Endothelial cell of umbilical vein (primary cell): ENCODE measurements around the gene NOTCH2NLA. TPM values are rescaled to one million over a fixed set of nuclear protein-coding genes. Genes with fewer than 3 reads are reported as not detected.
"Not testable (repeated sequence)": the region's sequence is repeated elsewhere in the genome, so short reads cannot be mapped to it uniquely, and the experiment has no call there.

Source experiments
- BruUV-seq: library from RNA; stranded (reverse); fragments of 400-500 nt; replicated peaks from 2 replicates; lab custom pipeline; 2021; lab: Mats Ljungman, UMichigan
- CTCF ChIA-PET: fragments of 300-600, 350-600 bp; sonication (Branson Sonifier 250); formaldehyde crosslinking; loops from one replicate; lab custom pipeline; 2021; ENCODE audit warnings: antibody characterized with exemption, inconsistent platforms; lab: Charles Lee
- POLR2A ChIA-PET: fragments of 300-600, 350-600 bp; sonication (Branson Sonifier 250); formaldehyde crosslinking; loops from one replicate; lab custom pipeline; 2021; ENCODE audit warnings: antibody characterized with exemption, inconsistent platforms; lab: Charles Lee
- DNase-seq: peaks from one replicate; pipeline ENCODE4 v3.0.0-alpha.2; 2011; ENCODE audit warnings: low read depth, low spot score
- FAIRE-seq: peaks from 2 replicates; lab custom pipeline; 2011; peaks lifted over from hg19 to GRCh38; lab: Jason Lieb, UNC
- H2AFZ ChIP-seq: 2 replicates; pipeline ENCODE4 v1.6.0; 2012; ENCODE audit warnings: low read depth, low read length, control low read depth, inconsistent platforms
- H3K27ac ChIP-seq: 2 replicates; pipeline ENCODE4 v1.5.1; 2011; ENCODE audit warnings: low read depth, mild to moderate bottlenecking, control low read depth, low read length, moderate library complexity; ENCODE audit not compliant: insufficient read depth
- H3K27me3 ChIP-seq, 2 experiments: 2 replicates each; pipeline versions ENCODE4 v1.6.0 to v1.6.1; 2011; ENCODE audit warnings: low read length in 2 of 2, mixed read lengths in 1 of 2; ENCODE audit not compliant: control insufficient read depth in 2 of 2, insufficient read depth in 2 of 2
- H3K36me3 ChIP-seq, 2 experiments: 2 replicates in 1 of 2; 3 replicates in 1 of 2; pipeline ENCODE4 v1.5.1; 2011; ENCODE audit warnings: low read length in 2 of 2, mild to moderate bottlenecking in 1 of 2, moderate library complexity in 1 of 2; ENCODE audit not compliant: control insufficient read depth in 2 of 2, insufficient read depth in 2 of 2; ENCODE audit errors: extremely low read depth in 1 of 2
- H3K4me1 ChIP-seq: 3 replicates; pipeline ENCODE4 v1.5.1; 2011; ENCODE audit warnings: mild to moderate bottlenecking, low read length; ENCODE audit not compliant: control insufficient read depth, insufficient read depth; ENCODE audit errors: extremely low read depth
- H3K4me2 ChIP-seq: 2 replicates; pipeline ENCODE4 v1.6.1; 2011; ENCODE audit warnings: low read length, control low read depth, mixed read lengths; ENCODE audit not compliant: insufficient read depth
- H3K4me3 ChIP-seq, 3 experiments: fragments of 200-600 bp in 1 of 3; sonication (generic), shearing (Covaris generic) in 1 of 3; replicated peaks in 1 of 3; 2 replicates each; pipeline ENCODE4 v1.5.1; 2011 to 2016; ENCODE audit warnings: control low read depth in 3 of 3, low read length in 3 of 3, mild to moderate bottlenecking in 2 of 3, inconsistent platforms in 1 of 3, low read depth in 1 of 3, moderate library complexity in 1 of 3; ENCODE audit not compliant: insufficient read depth in 1 of 3
- H3K79me2 ChIP-seq: 2 replicates; pipeline ENCODE4 v1.6.0; 2012; ENCODE audit warnings: low read length, inconsistent platforms; ENCODE audit not compliant: control insufficient read depth, insufficient read depth
- H3K9ac ChIP-seq: replicated peaks from 2 replicates; pipeline ENCODE3; 2011; ENCODE audit warnings: low read length, control low read depth; ENCODE audit not compliant: insufficient read depth; ENCODE audit errors: extremely low read depth
- H3K9me1 ChIP-seq: replicated peaks from 3 replicates; pipeline ENCODE4 v1.6.0; 2011; ENCODE audit warnings: mild to moderate bottlenecking, low read length; ENCODE audit not compliant: control insufficient read depth, insufficient read depth; ENCODE audit errors: extremely low read depth
- H3K9me3 ChIP-seq: replicated peaks from 2 replicates; pipeline ENCODE4 v1.5.1; 2012; ENCODE audit warnings: low read length, inconsistent platforms; ENCODE audit not compliant: control insufficient read depth, insufficient read depth
- H4K20me1 ChIP-seq: replicated peaks from 2 replicates; pipeline ENCODE3; 2011; ENCODE audit warnings: mild to moderate bottlenecking, low read length; ENCODE audit not compliant: control insufficient read depth, insufficient read depth; ENCODE audit errors: extremely low read depth
- dilution Hi-C: fragments of 300-500 bp; cut with MboI; formaldehyde crosslinking; loops from one replicate; pipeline ENCODE4 v1.15.0; 2019; ENCODE audit warnings: low sequenced_read_pairs; ENCODE audit not compliant: extremely low pct_ligation_motif_present
- intact Hi-C: fragments of 100-400 bp; cut with micrococcal nuclease; formaldehyde crosslinking; loops from one replicate; pipeline ENCODE4 v1.10.0; 2022
- polyA plus RNA-seq, 4 experiments: library from polyadenylated mRNA; depleted of rRNA in 3 of 4; stranded (reverse) in 3 of 4; unstranded in 1 of 4; fragments of >200 nt; gene quantifications; 2 replicates each; pipeline versions ENCODE4 v1.2.1 to v1.2.3, GENCODE V29; 2011 to 2012; ENCODE audit warnings: missing spikeins in 1 of 4
- total RNA-seq: library from RNA; stranded (reverse); gene quantifications from 2 replicates; pipeline ENCODE4 v1.2.3, GENCODE V29; 2021

NOTCH2NLA gene
- total and polyA plus RNA-seq, 2 donors (not counting 3 experiments of a cell fraction or from before 2014, with no cell fraction given) = 7.9 to 22.0 TPM

DNA sequence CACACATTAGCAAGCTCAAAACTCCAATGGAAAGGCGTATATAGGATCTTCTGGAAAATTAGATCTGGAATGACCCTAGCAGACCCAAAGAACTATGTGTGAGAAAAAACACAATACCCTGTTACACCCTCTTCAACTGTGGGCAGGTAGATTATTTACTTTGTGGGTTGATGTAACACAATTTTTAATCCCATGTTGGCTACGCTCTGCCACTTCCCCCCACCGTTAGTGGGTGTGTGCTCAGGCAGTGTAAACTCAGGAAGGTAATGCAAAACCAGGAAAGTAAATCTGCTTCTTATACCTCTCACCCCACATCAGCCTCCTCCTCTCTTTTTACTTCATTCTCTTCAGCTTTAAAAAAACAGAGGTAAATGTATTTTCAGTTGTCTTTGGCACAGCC is 45.3 kb upstream of the NOTCH2NLA start:
- H3K79me2 ChIP-seq, DNase-seq, H3K9me3 ChIP-seq, H3K9me1 ChIP-seq, intact Hi-C loops, BruUV-seq, H3K27me3 ChIP-seq, CTCF ChIA-PET, H3K9ac ChIP-seq, FAIRE-seq, H3K36me3 ChIP-seq, H3K4me2 ChIP-seq, H4K20me1 ChIP-seq, H2AFZ ChIP-seq, dilution Hi-C loops, POLR2A ChIA-PET, H3K4me1 ChIP-seq, H3K27ac ChIP-seq, H3K4me3 ChIP-seq: not testable (repeated sequence)

DNA sequence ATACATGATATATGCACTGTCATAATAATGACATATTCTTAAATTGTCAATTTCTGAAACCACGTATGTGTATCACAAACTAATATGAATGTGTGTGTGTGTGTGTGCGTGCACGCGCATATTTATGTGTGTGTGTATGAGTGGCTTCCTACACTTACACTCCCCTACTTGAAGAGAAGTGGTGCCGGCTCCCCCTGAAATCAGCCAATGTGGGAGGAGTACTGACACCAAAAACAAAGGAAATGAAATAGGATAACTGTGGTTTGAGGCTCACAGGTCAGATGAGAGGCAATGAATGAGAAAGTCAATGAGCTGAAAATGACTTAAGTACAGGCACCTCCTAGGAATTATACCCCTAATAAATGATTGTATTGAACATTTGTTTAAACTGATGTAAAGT is 44.4 kb upstream of the NOTCH2NLA start:
- DNase-seq, H3K4me3 ChIP-seq, H3K9me1 ChIP-seq, H3K9me3 ChIP-seq, BruUV-seq, H3K4me2 ChIP-seq, H3K36me3 ChIP-seq, H3K9ac ChIP-seq, H3K27ac ChIP-seq, intact Hi-C loops, H2AFZ ChIP-seq, H3K79me2 ChIP-seq, H4K20me1 ChIP-seq, POLR2A ChIA-PET, CTCF ChIA-PET, FAIRE-seq, H3K4me1 ChIP-seq, H3K27me3 ChIP-seq, dilution Hi-C loops: not testable (repeated sequence)

DNA sequence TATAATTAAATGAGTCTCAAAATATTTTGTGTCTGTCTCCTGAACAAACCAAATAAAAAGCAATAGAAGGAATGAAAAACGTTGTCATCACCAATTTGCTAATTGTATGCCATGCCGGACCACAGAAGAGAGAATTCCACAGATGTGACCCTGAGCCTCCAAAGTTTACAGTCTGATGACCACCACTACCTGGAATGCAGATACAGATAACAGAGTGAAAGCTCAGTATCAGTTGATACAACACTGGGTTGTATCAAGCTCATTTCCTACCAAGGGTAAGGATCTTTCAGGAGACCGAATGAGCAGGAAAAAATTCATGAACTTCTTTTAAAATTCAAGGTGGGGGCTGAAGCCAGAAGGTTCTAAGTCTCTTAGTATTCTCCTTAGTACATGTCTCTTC is 43.9 kb upstream of the NOTCH2NLA start:
- POLR2A ChIA-PET, H3K9me1 ChIP-seq, H3K27me3 ChIP-seq, FAIRE-seq, DNase-seq, H3K9ac ChIP-seq, H2AFZ ChIP-seq, H3K79me2 ChIP-seq, H3K36me3 ChIP-seq, CTCF ChIA-PET, dilution Hi-C loops, H3K9me3 ChIP-seq, H3K27ac ChIP-seq, H3K4me3 ChIP-seq, H3K4me2 ChIP-seq, H4K20me1 ChIP-seq, BruUV-seq, H3K4me1 ChIP-seq, intact Hi-C loops: not testable (repeated sequence)

DNA sequence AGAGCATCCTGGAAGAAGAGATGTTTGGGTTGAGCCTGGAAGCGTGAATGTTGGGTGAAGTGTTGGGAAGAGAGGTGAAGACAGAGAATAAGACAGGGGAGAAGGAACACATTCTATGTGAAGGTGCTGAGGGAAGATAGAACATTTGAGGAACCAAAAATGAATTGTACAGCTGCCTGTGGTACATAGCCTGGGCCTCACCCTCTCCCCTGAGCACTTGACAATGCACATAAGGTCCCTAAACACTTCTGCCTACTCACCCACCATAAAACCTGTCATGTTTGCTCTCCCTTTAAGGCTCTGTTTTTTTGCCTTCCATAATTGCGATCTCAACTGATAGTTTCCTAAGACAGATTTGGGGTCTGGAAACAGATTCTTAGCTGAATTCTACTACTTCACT is 43.2 kb upstream of the NOTCH2NLA start:
- FAIRE-seq, H3K9ac ChIP-seq, H3K36me3 ChIP-seq, H3K9me1 ChIP-seq, H3K4me3 ChIP-seq, BruUV-seq, H2AFZ ChIP-seq, H3K4me2 ChIP-seq, POLR2A ChIA-PET, dilution Hi-C loops, H3K27me3 ChIP-seq, H3K79me2 ChIP-seq, intact Hi-C loops, H4K20me1 ChIP-seq, H3K9me3 ChIP-seq, H3K27ac ChIP-seq, H3K4me1 ChIP-seq, CTCF ChIA-PET, DNase-seq: not testable (repeated sequence)
